ENCODE data around the gene FRMD4A. TPM values are rescaled to one million over a fixed set of nuclear protein-coding genes. Genes with fewer than 3 reads are reported as not detected.

Gene FRMD4A
- total RNA-seq, 2 donors from 2014 or later = 8.6 to 10.2 TPM

GRCh38 chr10:14322526-14323188 lies 8.1 kb downstream of the FRMD4A start:
- intact Hi-C loops (cut with DNase I) = no loop called here
- H3K36me3 ChIP-seq = no peaks in the 10 kb centered on the region
- H3K9me3 ChIP-seq = no peaks in the 10 kb centered on the region
- H3K27me3 ChIP-seq = no peaks in the 10 kb centered on the region
- H3K27ac ChIP-seq = no peak overlapping the region
- TF ChIP-seq, protein P1, sequence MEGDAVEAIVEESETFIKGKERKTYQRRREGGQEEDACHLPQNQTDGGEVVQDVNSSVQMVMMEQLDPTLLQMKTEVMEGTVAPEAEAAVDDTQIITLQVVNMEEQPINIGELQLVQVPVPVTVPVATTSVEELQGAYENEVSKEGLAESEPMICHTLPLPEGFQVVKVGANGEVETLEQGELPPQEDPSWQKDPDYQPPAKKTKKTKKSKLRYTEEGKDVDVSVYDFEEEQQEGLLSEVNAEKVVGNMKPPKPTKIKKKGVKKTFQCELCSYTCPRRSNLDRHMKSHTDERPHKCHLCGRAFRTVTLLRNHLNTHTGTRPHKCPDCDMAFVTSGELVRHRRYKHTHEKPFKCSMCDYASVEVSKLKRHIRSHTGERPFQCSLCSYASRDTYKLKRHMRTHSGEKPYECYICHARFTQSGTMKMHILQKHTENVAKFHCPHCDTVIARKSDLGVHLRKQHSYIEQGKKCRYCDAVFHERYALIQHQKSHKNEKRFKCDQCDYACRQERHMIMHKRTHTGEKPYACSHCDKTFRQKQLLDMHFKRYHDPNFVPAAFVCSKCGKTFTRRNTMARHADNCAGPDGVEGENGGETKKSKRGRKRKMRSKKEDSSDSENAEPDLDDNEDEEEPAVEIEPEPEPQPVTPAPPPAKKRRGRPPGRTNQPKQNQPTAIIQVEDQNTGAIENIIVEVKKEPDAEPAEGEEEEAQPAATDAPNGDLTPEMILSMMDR (IDR thresholded peaks at IDR 0.05) = no peak
- no peak overlapping the region for H3K9ac ChIP-seq (ENCODE audit: low read depth in 2 of 2, low read length in 2 of 2)
- H3K4me1 ChIP-seq = no peaks in the 10 kb centered on the region
- no peak overlapping the region for H3K4me3 ChIP-seq
- no peak for DNase-seq

DNA sequence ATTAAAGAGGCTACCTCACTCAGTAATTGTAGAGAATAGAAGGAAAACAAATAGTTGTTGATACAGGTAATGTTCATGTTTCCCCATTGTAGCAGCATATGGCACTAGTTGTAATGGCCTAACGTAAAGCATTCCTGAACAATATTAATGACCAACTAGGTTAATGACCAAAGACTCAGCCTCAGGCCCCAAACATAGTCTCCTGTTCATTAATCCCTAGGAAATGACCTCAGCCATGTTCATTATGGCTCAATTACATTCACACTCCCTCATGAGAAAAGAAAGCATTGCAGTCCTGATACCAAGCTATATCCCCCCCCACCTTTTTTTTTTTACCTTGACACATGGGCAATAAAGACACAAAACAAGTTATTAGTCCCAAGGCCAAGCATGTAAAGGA lies 12.7 kb downstream of the FRMD4A start:
- H3K27me3 ChIP-seq = no peaks in the 10 kb centered on the region
- H3K36me3 ChIP-seq = no peaks in the 10 kb centered on the region
- no peak overlapping the region for H3K4me3 ChIP-seq
- H3K4me1 ChIP-seq = no peaks in the 10 kb centered on the region
- TF ChIP-seq, protein P1 (IDR thresholded peaks at IDR 0.05) = no peak
- intact Hi-C loops (cut with DNase I) = no loop called here
- H3K9ac ChIP-seq (ENCODE audit: low read depth in 2 of 2, low read length in 2 of 2) = no peak overlapping the region
- no peak overlapping the region for H3K27ac ChIP-seq
- no peak for DNase-seq
- H3K9me3 ChIP-seq = no peaks in the 10 kb centered on the region

DNA sequence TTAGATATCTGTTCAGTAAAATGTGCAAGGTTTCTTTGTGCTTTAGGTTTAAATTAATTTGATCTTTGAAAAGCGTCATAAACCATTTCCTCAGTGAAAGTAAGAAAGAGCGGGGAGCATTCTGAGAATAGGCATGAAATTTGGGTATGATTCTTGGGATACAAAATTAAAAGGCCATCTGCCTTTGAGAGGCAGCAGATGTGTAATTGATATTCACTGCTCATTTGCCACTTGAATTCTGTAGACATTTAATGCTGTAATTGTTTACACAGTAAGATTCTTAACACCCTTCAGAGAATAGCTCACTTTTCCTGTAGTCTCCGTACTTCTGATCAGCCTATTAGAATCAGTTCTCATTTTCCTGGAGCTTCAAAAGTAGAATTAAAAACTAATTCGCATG lies 18.7 kb downstream of the FRMD4A start:
- intact Hi-C loops (cut with DNase I) = no loop called here
- Histone ChIP-seq H3K4me1 (no peaks in the 10 kb centered on the region), H3K27me3 (no peaks in the 10 kb centered on the region), H3K9ac (ENCODE audit: low read depth in 2 of 2, low read length in 2 of 2) (no peak overlapping the region), H3K9me3 (no peaks in the 10 kb centered on the region), H3K27ac (no peak overlapping the region), H3K4me3 (no peak overlapping the region), H3K36me3 (no peaks in the 10 kb centered on the region)
- DNase-seq = no peak
- TF ChIP-seq, protein P1 (IDR thresholded peaks at IDR 0.05) = no peak

- TF ChIP-seq, protein P1 (IDR thresholded peaks at IDR 0.05) = no peak
- no peak for DNase-seq
- Histone ChIP-seq H3K27ac (no peak overlapping the region), H3K27me3 (no peaks in the 10 kb centered on the region), H3K36me3 (no peaks in the 10 kb centered on the region), H3K4me3 (no peak overlapping the region), H3K9ac (ENCODE audit: low read depth in 2 of 2, low read length in 2 of 2) (no peak overlapping the region), H3K4me1 (no peaks in the 10 kb centered on the region), H3K9me3 (no peaks in the 10 kb centered on the region)
- intact Hi-C loops (cut with DNase I) = no loop called here
Measured at GRCh38 chr10:14311206-14311957, 19.3 kb downstream of the FRMD4A start.

- Histone ChIP-seq H3K9me3 (no peaks in the 10 kb centered on the region), H3K36me3 (no peaks in the 10 kb centered on the region), H3K4me3 (no peak overlapping the region), H3K9ac (ENCODE audit: low read depth in 2 of 2, low read length in 2 of 2) (no peak overlapping the region), H3K27ac (no peak overlapping the region), H3K27me3 (no peaks in the 10 kb centered on the region), H3K4me1 (no peaks in the 10 kb centered on the region)
- intact Hi-C loops (cut with DNase I) = no loop called here
- TF ChIP-seq, protein P1 (IDR thresholded peaks at IDR 0.05) = no peak
- DNase-seq = no peak
Measured at GRCh38 chr10:14309593-14309992, 21.1 kb downstream of the FRMD4A start.
